Vagina (tissue), 2 donors: ENCODE data around the gene STX11.

Source experiments
- POLR2AphosphoS5 ChIP-seq, 2 donors: sonication (generic); formaldehyde crosslinking; IDR thresholded peaks; one replicate each; pipeline ENCODE4 v1.9.0; 2017; ENCODE audit warnings: antibody characterized with exemption in 2 of 2, mild to moderate bottlenecking in 2 of 2, low read depth in 1 of 2; ENCODE audit not compliant: insufficient read depth in 1 of 2
- TF ChIP-seq, protein P1 (sequence below), 3 experiments: fragments of 450-650 bp in 2 of 3; fragments of 200-600 bp in 1 of 3; sonication (generic) in 1 of 3; IDR thresholded peaks; one replicate each; pipeline ENCODE4 v1.5.1; 2017 to 2019; ENCODE audit warnings: antibody characterized with exemption in 3 of 3, mild to moderate bottlenecking in 2 of 3, moderate library complexity in 2 of 3

DNA sequence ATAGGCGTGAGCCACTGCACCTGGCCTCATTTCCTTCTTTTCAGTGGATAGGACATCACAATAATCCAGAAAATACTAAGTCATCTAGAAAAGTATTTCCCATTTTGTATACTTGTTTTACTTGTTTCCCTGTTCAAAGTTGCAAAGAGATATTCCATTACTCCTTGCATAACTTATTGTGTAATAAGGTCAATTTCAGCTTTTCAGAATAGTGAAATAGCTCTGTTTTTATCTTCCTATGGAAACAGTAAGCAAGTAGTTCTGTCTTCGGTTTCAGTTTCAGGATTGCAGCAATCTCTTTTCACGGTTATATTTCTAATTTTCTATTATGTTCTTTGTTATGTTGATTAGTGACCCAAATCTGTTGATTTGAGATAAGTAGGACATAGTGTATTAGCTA is 6.0 kb downstream of the STX11 start:
- TF ChIP-seq, protein P1, sequence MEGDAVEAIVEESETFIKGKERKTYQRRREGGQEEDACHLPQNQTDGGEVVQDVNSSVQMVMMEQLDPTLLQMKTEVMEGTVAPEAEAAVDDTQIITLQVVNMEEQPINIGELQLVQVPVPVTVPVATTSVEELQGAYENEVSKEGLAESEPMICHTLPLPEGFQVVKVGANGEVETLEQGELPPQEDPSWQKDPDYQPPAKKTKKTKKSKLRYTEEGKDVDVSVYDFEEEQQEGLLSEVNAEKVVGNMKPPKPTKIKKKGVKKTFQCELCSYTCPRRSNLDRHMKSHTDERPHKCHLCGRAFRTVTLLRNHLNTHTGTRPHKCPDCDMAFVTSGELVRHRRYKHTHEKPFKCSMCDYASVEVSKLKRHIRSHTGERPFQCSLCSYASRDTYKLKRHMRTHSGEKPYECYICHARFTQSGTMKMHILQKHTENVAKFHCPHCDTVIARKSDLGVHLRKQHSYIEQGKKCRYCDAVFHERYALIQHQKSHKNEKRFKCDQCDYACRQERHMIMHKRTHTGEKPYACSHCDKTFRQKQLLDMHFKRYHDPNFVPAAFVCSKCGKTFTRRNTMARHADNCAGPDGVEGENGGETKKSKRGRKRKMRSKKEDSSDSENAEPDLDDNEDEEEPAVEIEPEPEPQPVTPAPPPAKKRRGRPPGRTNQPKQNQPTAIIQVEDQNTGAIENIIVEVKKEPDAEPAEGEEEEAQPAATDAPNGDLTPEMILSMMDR (IDR thresholded peaks at IDR 0.05): no peak
- TF ChIP-seq POLR2AphosphoS5 (IDR thresholded peaks at IDR 0.05; ENCODE audit: insufficient read depth in 1 of 2, low read depth in 1 of 2): no peak
